ENCODE measurements around the gene N4BP2L2. TPM values are rescaled to one million over a fixed set of nuclear protein-coding genes. Genes with fewer than 3 reads are reported as not detected.
A peak's percentile ranks its signal among the peaks of the same experiment; 100 is the strongest.

N4BP2L2 gene
- total RNA-seq, 2 experiments from 2014 or later: 171 TPM

GRCh38 chr13:32535115-32535514 is 3.5 kb downstream of the N4BP2L2 start:
- intact Hi-C loops (cut with DNase I, micrococcal nuclease): loop anchor here (2.0 to 10.0 kb wide), 6 partner anchors 102 to 1282 kb away; partner anchors contain the start of genes RFC3 (in 2 of the 2), BRCA2 (in 1 of the 2), N4BP2L1 (in 1 of the 2) and ZAR1L (in 1 of the 2)
- peaks cover 77% of the 10 kb centered on the region for H3K36me3 Mint-ChIP-seq (ENCODE audit: low read depth)
- H3K4me1 Mint-ChIP-seq (ENCODE audit: low read depth): peaks cover 88% of the 10 kb centered on the region
- H3K27ac ChIP-seq (ENCODE audit: low read depth in 1 of 2, low read length in 2 of 2): no peak overlapping the region
- ChIA-PET POLR2A (no interaction called here), CTCF (no interaction called here)
- H3K4me3 ChIP-seq (ENCODE audit: low read length): no peak overlapping the region
- no peaks in the 10 kb centered on the region for H3K9me3 ChIP-seq (ENCODE audit: control insufficient read depth in 1 of 2, insufficient read depth in 1 of 2, low read length in 2 of 2)
- H3K27ac Mint-ChIP-seq: peak overlapping the region; percentile 67
- H3K36me3 ChIP-seq (ENCODE audit: insufficient read depth, low read length): peaks cover 30% of the 10 kb centered on the region
- no peaks in the 10 kb centered on the region for H3K9me3 Mint-ChIP-seq
- H3K4me3 Mint-ChIP-seq: peak overlapping the region; percentile 40
- TF ChIP-seq CTCF (IDR thresholded peaks at IDR 0.05): no peak
- no peak for ATAC-seq (ENCODE audit: poor library complexity)
- peaks cover 35% of the 10 kb centered on the region for H3K4me1 ChIP-seq (ENCODE audit: insufficient read depth, low read length)
- H3K27me3 ChIP-seq (ENCODE audit: control insufficient read depth in 1 of 2, insufficient read depth in 2 of 2, low read length in 2 of 2): no peaks in the 10 kb centered on the region
- DNase-seq: no peak
- no peaks in the 10 kb centered on the region for H3K27me3 Mint-ChIP-seq

- H3K9me3 Mint-ChIP-seq: no peaks in the 10 kb centered on the region
- peaks cover 43% of the 10 kb centered on the region for H3K36me3 ChIP-seq (ENCODE audit: insufficient read depth, low read length)
- no peaks in the 10 kb centered on the region for H3K27me3 Mint-ChIP-seq
- H3K9me3 ChIP-seq (ENCODE audit: control insufficient read depth in 1 of 2, insufficient read depth in 1 of 2, low read length in 2 of 2): no peaks in the 10 kb centered on the region
- peaks cover 83% of the 10 kb centered on the region for H3K36me3 Mint-ChIP-seq (ENCODE audit: low read depth)
- CTCF ChIA-PET: interaction anchor here (1.2 to 1.5 kb wide), 2 partner anchors 55 to 108 kb away, joined by 3 to 4 read pairs; partner anchors contain the start of gene PDS5B
- peaks cover 28% of the 10 kb centered on the region for H3K4me1 ChIP-seq (ENCODE audit: insufficient read depth, low read length)
- POLR2A ChIA-PET: interaction anchor here (1.8 to 2.1 kb wide), 2 partner anchors 8 to 103 kb away, joined by 9 read pairs; partner anchors contain the start of genes N4BP2L1 and N4BP2L2
- TF ChIP-seq CTCF (IDR thresholded peaks at IDR 0.05): no peak
- ATAC-seq (ENCODE audit: poor library complexity) (peak; percentile 57), DNase-seq (peak in 3 of 14 experiments; percentile 44 to 72 (median 61))
- intact Hi-C loops (cut with DNase I, micrococcal nuclease): loop anchor here in 1 of 2 experiments (10.0 kb wide), 1 partner anchor 1284 kb away; the partner anchor contains the start of gene RFC3
- H3K27me3 ChIP-seq (ENCODE audit: control insufficient read depth in 1 of 2, insufficient read depth in 2 of 2, low read length in 2 of 2): no peaks in the 10 kb centered on the region
- peak overlapping the region; percentile 88 for H3K4me3 Mint-ChIP-seq
- peak overlapping the region in 1 of 2 donors; percentile 23 for H3K27ac ChIP-seq (ENCODE audit: low read depth in 1 of 2, low read length in 2 of 2)
- peaks cover 89% of the 10 kb centered on the region for H3K4me1 Mint-ChIP-seq (ENCODE audit: low read depth)
- H3K27ac Mint-ChIP-seq: peak overlapping the region; percentile 82
- peak overlapping the region; percentile 15 for H3K4me3 ChIP-seq (ENCODE audit: low read length)
Observed at GRCh38 chr13:32530841-32531253, 7.7 kb downstream of the N4BP2L2 start.

- DNase-seq (no peak), ATAC-seq (ENCODE audit: poor library complexity) (no peak)
- Mint-ChIP-seq H3K4me3 (no peak overlapping the region), H3K9me3 (no peaks in the 10 kb centered on the region), H3K27ac (peak overlapping the region; percentile 1), H3K36me3 (ENCODE audit: low read depth) (peaks cover 79% of the 10 kb centered on the region), H3K27me3 (no peaks in the 10 kb centered on the region), H3K4me1 (ENCODE audit: low read depth) (peaks cover 77% of the 10 kb centered on the region)
- no peak overlapping the region for H3K27ac ChIP-seq (ENCODE audit: low read depth in 1 of 2, low read length in 2 of 2)
- TF ChIP-seq CTCF (IDR thresholded peaks at IDR 0.05): no peak
- ChIA-PET POLR2A (no interaction called here), CTCF (no interaction called here)
- H3K27me3 ChIP-seq (ENCODE audit: control insufficient read depth in 1 of 2, insufficient read depth in 2 of 2, low read length in 2 of 2): no peaks in the 10 kb centered on the region
- peaks cover 47% of the 10 kb centered on the region for H3K36me3 ChIP-seq (ENCODE audit: insufficient read depth, low read length)
- no peak overlapping the region for H3K4me3 ChIP-seq (ENCODE audit: low read length)
- H3K4me1 ChIP-seq (ENCODE audit: insufficient read depth, low read length): peaks cover 21% of the 10 kb centered on the region
- no peaks in the 10 kb centered on the region for H3K9me3 ChIP-seq (ENCODE audit: control insufficient read depth in 1 of 2, insufficient read depth in 1 of 2, low read length in 2 of 2)
- intact Hi-C loops (cut with DNase I, micrococcal nuclease): no loop called here
Observed at GRCh38 chr13:32528358-32528757, 10.2 kb downstream of the N4BP2L2 start.
